ENCODE results near the gene CDNF. TPM values are rescaled to one million over a fixed set of nuclear protein-coding genes. Genes with fewer than 3 reads are reported as not detected.

CDNF gene
- total RNA-seq, 1 donor from 2014 or later, result not detected

- DNase-seq (ENCODE audit: low spot score), result peak; percentile 30
These were observed 39.2 kb downstream of the CDNF start for GRCh38 chr10:14798636-14799035.

GRCh38 chr10:14787938-14788337 is 49.9 kb downstream of the CDNF start:
- peak; percentile 17 for DNase-seq (ENCODE audit: low spot score)

- no peak for DNase-seq (ENCODE audit: low spot score)
These were observed 53.3 kb downstream of the CDNF start for GRCh38 chr10:14784459-14785055.

GRCh38 chr10:14782691-14783363 is 55.0 kb downstream of the CDNF start:
- DNase-seq (ENCODE audit: low spot score), result no peak

- DNase-seq (ENCODE audit: low spot score), result no peak
These were observed 56.1 kb downstream of the CDNF start for GRCh38 chr10:14781763-14782162.

GRCh38 chr10:14779001-14779651 is 58.7 kb downstream of the CDNF start:
- no peak for DNase-seq (ENCODE audit: low spot score)

GRCh38 chr10:14776546-14776945 is 61.3 kb downstream of the CDNF start:
- DNase-seq (ENCODE audit: low spot score), result no peak

- no peak for DNase-seq (ENCODE audit: low spot score)
These were observed 62.2 kb downstream of the CDNF start for GRCh38 chr10:14775656-14776055.

- no peak for DNase-seq (ENCODE audit: low spot score)
These were observed 63.0 kb downstream of the CDNF start, which contains the start of gene FAM107B for GRCh38 chr10:14774797-14775196. Gene FAM107B (minus strand): TSS chr10:14774897. CDS start chr10:14774663, 234 bp downstream.

- no peak for DNase-seq (ENCODE audit: low spot score)
These were observed 63.6 kb downstream of the CDNF start for GRCh38 chr10:14774214-14774580.

- no peak for DNase-seq (ENCODE audit: low spot score)
These were observed 64.2 kb downstream of the CDNF start for GRCh38 chr10:14773551-14774213.

GRCh38 chr10:14772399-14772798 is 65.4 kb downstream of the CDNF start:
- DNase-seq (ENCODE audit: low spot score), result no peak

GRCh38 chr10:14770927-14771326 is 66.9 kb downstream of the CDNF start:
- DNase-seq (ENCODE audit: low spot score), result no peak

Other genes with a start within 250 kb of the CDNF start
- gene FAM107B, start 63.1 kb downstream of the CDNF start, total RNA-seq (ENCODE audit: insufficient read depth, low replicate concordance), result 27.4 TPM
- gene HSPA14, start 269 bp upstream of the CDNF start, total RNA-seq (ENCODE audit: insufficient read depth, low replicate concordance), result 11.3 TPM
- gene MSANTD7, start 269 bp upstream of the CDNF start, total RNA-seq (ENCODE audit: insufficient read depth, low replicate concordance), result 14.9 TPM
- gene SUV39H2, start 40.8 kb upstream of the CDNF start, total RNA-seq (ENCODE audit: insufficient read depth, low replicate concordance), result 14.0 TPM
- 18.5 TPM for gene DCLRE1C, start 116.1 kb upstream of the CDNF start, total RNA-seq (ENCODE audit: insufficient read depth, low replicate concordance)
- gene MEIG1, start 121.4 kb upstream of the CDNF start, total RNA-seq (ENCODE audit: insufficient read depth, low replicate concordance), result not detected
- gene OLAH, start 205.9 kb upstream of the CDNF start, total RNA-seq (ENCODE audit: insufficient read depth, low replicate concordance), result 13.2 TPM

Measured in umbilical cord (tissue), 2 donors.